HG03196 (cell line): ENCODE measurements around the gene LMF2.
"Not testable (repeated sequence)": the region's sequence is repeated elsewhere in the genome, so short reads cannot be mapped to it uniquely, and the experiment has no call there.

Experiments used
- ATAC-seq: cut with Tn5 transposase; IDR thresholded peaks from one replicate; pipeline ENCODE4 v1.9.1; 2021; ENCODE audit not compliant: unreplicated experiment

The LMF2 gene

DNA sequence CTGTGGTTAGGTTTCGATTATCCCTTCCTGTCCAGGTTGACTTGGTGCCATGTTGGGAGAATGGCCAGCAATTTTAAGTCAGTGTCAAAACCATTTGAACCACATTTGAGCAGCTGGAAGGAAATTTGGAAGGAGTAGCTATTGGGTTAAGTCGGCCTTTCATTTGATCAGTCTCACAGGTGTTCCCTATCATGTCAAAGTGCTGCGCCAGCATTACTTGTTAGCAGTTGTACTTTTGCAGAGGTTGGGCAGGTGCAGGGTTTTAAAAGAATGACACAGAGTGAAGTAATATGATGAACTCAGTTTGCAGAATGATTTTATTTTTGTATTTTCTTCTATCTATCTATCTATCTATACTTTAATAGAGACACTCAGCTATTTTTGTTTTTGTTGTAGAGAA, 28.7 kb upstream of the LMF2 start:
- ATAC-seq: no peak

DNA sequence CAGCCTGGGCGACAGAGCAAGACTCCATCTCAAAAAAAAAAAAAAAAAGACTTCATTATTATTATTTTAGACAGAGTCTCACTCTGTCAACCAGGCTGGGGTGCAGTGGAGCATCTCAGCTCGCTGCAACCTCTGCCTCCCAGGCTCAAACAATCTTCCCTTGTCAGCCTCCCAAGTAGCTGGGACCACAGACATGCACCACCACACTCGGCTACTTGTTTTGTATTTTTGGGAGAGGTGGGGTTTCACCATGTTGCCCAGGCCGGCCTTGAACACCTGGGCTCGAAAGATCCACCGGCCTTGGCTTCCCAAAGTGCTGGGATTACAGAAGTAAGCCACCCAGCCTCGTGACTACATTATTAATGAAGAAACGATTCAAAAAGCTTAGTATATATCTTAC, 27.6 kb upstream of the LMF2 start:
- no peak for ATAC-seq

GRCh38 chr22:50533856-50534711, 26.6 kb upstream of the LMF2 start:
- ATAC-seq: not testable (repeated sequence)

DNA sequence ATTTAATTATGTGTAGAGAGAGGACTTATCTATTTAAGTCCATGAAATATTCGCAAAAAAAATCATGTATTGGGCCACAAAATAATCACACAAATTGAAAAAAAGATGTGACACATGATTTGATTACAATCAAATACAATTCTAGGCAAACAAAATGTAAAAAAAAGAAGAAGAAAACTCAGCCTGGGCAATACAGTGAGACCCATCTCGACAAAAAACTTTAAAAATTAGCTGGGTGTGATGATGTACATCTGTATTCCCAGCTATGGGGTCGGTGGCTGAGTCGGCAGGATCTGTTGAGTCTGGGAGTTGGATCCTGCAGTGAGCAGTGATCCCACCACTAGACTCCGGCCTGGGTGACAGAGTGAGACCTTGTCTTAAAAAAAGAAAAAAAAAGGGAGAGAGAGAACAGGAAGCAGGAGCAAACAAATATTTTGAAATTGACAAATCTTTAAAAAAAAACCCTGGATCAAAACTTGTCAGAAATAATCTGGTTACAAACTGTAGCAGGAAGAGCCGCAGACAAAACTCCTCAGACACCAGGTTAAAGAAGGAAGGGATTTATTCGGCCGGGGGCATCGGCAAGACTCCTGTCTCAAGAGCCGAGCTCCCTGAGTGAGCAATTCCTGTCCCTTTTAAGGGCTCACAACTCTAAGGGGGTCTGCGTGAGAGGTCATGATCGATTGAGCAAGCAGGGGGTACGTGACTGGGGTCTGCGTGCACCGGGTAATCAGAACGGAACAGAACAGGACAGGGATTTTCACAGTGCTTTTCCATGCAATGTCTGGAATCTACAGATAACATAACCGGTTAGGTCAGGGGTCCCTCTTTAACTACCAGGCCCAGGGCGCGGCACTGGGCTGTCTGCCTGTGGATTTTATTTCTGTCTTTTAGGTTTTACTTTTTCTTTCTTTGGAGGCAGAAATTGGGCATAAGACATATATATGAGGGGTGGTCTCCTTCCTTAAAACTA, 25.6 kb upstream of the LMF2 start:
- no peak for ATAC-seq

- ATAC-seq: no peak
Measured at GRCh38 chr22:50531962-50532674, 24.6 kb upstream of the LMF2 start.

DNA sequence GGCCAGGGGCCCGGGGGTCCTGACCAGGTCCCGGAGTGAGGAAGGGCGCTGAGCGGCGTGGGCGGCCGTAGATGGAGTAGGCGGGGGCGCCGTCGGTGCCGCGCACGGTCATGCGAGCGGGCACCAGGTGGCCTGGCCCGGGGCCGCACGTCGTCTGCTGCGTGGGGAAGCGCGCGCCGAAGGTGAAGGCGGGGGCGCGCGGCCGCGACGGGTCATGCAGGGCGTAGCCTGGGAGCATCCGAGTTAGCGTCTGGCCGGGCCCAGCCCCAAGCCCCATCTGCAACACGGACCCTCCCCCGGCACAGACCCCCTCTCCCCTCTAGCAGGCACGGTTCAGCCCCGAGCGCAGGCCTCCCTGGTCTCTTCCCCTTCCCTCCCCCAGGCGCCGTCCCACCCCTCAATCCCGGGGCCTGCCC, 24.1 kb upstream of the LMF2 start:
- no peak for ATAC-seq

- ATAC-seq: no peak
Measured at GRCh38 chr22:50530877-50531545, 23.5 kb upstream of the LMF2 start.

DNA sequence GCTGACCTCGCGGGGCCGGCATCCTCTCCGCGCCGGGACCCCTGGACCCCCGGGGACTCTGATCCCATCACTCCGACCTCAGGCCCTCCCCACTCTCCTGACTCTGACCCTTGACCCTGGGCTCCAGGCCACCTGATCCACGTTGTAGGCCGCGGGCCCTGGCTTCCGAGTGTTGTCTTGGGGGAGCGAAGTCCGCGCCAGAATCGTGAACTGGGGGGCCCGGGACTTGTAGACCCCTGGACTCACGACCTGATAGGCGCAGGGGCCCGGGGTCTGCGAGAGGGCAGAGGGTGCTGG, 23.0 kb upstream of the LMF2 start:
- ATAC-seq: no peak

- no peak for ATAC-seq
Measured at GRCh38 chr22:50529897-50530579, 22.5 kb upstream of the LMF2 start, which contains the start of gene TYMP. Gene TYMP, minus strand, starts transcription at chr22:50530012. Its CDS starts 303 bp downstream, at chr22:50529709.

GRCh38 chr22:50529416-50529896, 22.0 kb upstream of the LMF2 start:
- ATAC-seq: no peak

DNA sequence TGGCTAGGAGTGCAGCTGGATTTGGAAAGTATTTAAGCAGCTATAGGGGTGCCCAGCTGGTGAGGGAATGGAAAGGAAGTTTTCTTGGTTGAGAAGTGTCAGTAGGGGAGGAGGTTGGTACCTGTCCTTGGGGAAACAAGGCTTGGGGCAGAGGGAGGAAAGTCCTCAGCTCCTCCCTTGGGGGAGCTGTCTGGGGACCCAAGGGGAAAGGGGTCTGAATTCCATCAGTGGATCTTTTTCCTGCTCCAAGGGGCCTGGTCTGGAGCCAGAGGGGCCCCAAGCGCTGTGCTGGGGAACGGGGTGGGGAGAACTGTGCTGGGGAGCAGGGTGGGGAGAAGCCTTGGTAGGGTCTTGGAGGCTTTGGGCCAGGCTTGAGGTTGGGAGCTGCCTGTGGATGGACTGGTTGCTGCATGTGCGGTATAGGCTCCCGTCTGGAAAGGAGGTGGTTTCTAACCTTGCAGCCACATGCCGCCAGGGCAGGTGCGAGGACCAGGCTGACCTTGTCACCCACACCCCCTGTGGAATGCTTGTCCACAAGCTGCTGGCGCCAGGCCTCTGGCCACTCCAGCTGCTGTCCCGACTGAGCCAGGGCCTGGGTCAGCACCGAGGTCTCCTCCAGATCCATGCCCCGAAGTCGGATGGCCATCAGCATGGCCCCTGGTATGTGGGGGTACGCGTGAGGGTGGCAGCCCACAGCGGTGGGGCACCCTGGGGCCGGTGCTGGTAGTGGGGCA, 21.3 kb upstream of the LMF2 start:
- ATAC-seq: no peak

GRCh38 chr22:50527921-50528681, 20.6 kb upstream of the LMF2 start:
- no peak for ATAC-seq

- peak; percentile 11 for ATAC-seq
Measured at GRCh38 chr22:50526834-50527801, 19.6 kb upstream of the LMF2 start.

GRCh38 chr22:50526108-50526833, 18.8 kb upstream of the LMF2 start:
- peak; percentile 26 for ATAC-seq

- peak; percentile 6 for ATAC-seq
Measured at GRCh38 chr22:50525858-50526107, 18.3 kb upstream of the LMF2 start.

GRCh38 chr22:50525104-50525857, 17.8 kb upstream of the LMF2 start, which contains the start of gene SCO2:
Gene SCO2, minus strand, starts transcription at chr22:50525598. Its CDS starts 1,187 bp downstream, at chr22:50524411.
- peak; percentile 38 for ATAC-seq
